GM18502 (cell line): ENCODE results near the gene RABGAP1L.
"Not testable (repeated sequence)": the region's sequence is repeated elsewhere in the genome, so short reads cannot be mapped to it uniquely, and the experiment has no call there.

Experiments used
- ATAC-seq: cut with Tn5 transposase; IDR thresholded peaks from one replicate; pipeline ENCODE4 v1.9.1; 2021; ENCODE audit warnings: mild to moderate bottlenecking; ENCODE audit not compliant: unreplicated experiment, poor library complexity

The RABGAP1L gene

GRCh38 chr1:174884566-174884965, 725.2 kb downstream of the RABGAP1L start:
- ATAC-seq: no peak

- no peak for ATAC-seq
These were observed 730.7 kb downstream of the RABGAP1L start for GRCh38 chr1:174890024-174890423.

GRCh38 chr1:174892016-174892415, 732.7 kb downstream of the RABGAP1L start:
- ATAC-seq: no peak

- ATAC-seq: no peak
These were observed 734.9 kb downstream of the RABGAP1L start for GRCh38 chr1:174894117-174894762.

GRCh38 chr1:174895610-174896009, 736.3 kb downstream of the RABGAP1L start:
- not testable (repeated sequence) for ATAC-seq

- no peak for ATAC-seq
These were observed 738.9 kb downstream of the RABGAP1L start for GRCh38 chr1:174898102-174898797.

GRCh38 chr1:174900317-174900716, 741.0 kb downstream of the RABGAP1L start:
- ATAC-seq: no peak

GRCh38 chr1:174902531-174903099, 743.3 kb downstream of the RABGAP1L start:
- no peak for ATAC-seq

GRCh38 chr1:174911606-174912005, 752.3 kb downstream of the RABGAP1L start:
- ATAC-seq: no peak

- peak; percentile 51 for ATAC-seq
These were observed 752.9 kb downstream of the RABGAP1L start for GRCh38 chr1:174912264-174912663.

GRCh38 chr1:174913225-174913903, 754.0 kb downstream of the RABGAP1L start:
- no peak for ATAC-seq

GRCh38 chr1:174914991-174915390, 755.7 kb downstream of the RABGAP1L start:
- ATAC-seq: no peak

- peak; percentile 47 for ATAC-seq
These were observed 757.5 kb downstream of the RABGAP1L start for GRCh38 chr1:174916846-174917245.

- ATAC-seq: no peak
These were observed 760.8 kb downstream of the RABGAP1L start for GRCh38 chr1:174920093-174920492.

GRCh38 chr1:174922121-174922520, 762.8 kb downstream of the RABGAP1L start:
- ATAC-seq: no peak

- no peak for ATAC-seq
These were observed 764.5 kb downstream of the RABGAP1L start for GRCh38 chr1:174923820-174924219.

- no peak for ATAC-seq
These were observed 769.2 kb downstream of the RABGAP1L start for GRCh38 chr1:174928541-174928940.

GRCh38 chr1:174931214-174931613, 771.9 kb downstream of the RABGAP1L start:
- no peak for ATAC-seq

GRCh38 chr1:174932587-174932986, 773.3 kb downstream of the RABGAP1L start:
- no peak for ATAC-seq

GRCh38 chr1:174935961-174936727, 776.8 kb downstream of the RABGAP1L start:
- no peak for ATAC-seq
